ENCODE data around the gene PLAC1.

Gene PLAC1

GRCh38 chrX:134572816-134573682 lies 85.2 kb downstream of the PLAC1 start:
- H3K9ac ChIP-seq (ENCODE audit: insufficient read length) = no peak overlapping the region
- H3K36me3 ChIP-seq (ENCODE audit: insufficient read depth, low read length) = no peaks in the 10 kb centered on the region
- TF ChIP-seq POLR2AphosphoS5 (IDR thresholded peaks at IDR 0.05; ENCODE audit: borderline replicate concordance, low read depth, low read length) (no peak), EZH2 (IDR thresholded peaks at IDR 0.05) (no peak), FOXP2 (optimal IDR thresholded peaks at IDR 0.05; ENCODE audit: control extremely low read depth, extremely low read length, insufficient read depth) (no peak)
- no peak overlapping the region; the same call in 1 of the 2 replicates for H3K4me3 ChIP-seq
- no peak for DNase-seq (ENCODE audit: low read depth, low spot score)
- H3K27ac ChIP-seq = peak overlapping the region; percentile 46; the same call in 1 of the 2 replicates
- no peaks in the 10 kb centered on the region for H3K9me3 ChIP-seq (ENCODE audit: low read depth, low read length)

- no peak for DNase-seq (ENCODE audit: low read depth, low spot score)
- Histone ChIP-seq H3K9ac (ENCODE audit: insufficient read length) (peak overlapping the region; percentile 30), H3K9me3 (ENCODE audit: low read depth, low read length) (no peaks in the 10 kb centered on the region), H3K27ac (peak overlapping the region; percentile 61), H3K36me3 (ENCODE audit: insufficient read depth, low read length) (no peaks in the 10 kb centered on the region), H3K4me3 (peak overlapping the region; percentile 20)
- TF ChIP-seq FOXP2 (optimal IDR thresholded peaks at IDR 0.05; ENCODE audit: control extremely low read depth, extremely low read length, insufficient read depth) (peak; percentile 17), POLR2AphosphoS5 (IDR thresholded peaks at IDR 0.05; ENCODE audit: borderline replicate concordance, low read depth, low read length) (no peak)
Measured at GRCh38 chrX:134571796-134572195, 86.5 kb downstream of the PLAC1 start.

GRCh38 chrX:134570899-134571298 lies 87.4 kb downstream of the PLAC1 start:
- H3K36me3 ChIP-seq (ENCODE audit: insufficient read depth, low read length) = no peaks in the 10 kb centered on the region
- peak overlapping the region; percentile 15; the same call in 1 of the 2 replicates for H3K4me3 ChIP-seq
- H3K27ac ChIP-seq = peak overlapping the region; percentile 61; the same call in 1 of the 2 replicates
- no peak overlapping the region for H3K9ac ChIP-seq (ENCODE audit: insufficient read length)
- no peak for TF ChIP-seq FOXP2 (optimal IDR thresholded peaks at IDR 0.05; ENCODE audit: control extremely low read depth, extremely low read length, insufficient read depth)
- no peak for TF ChIP-seq POLR2AphosphoS5 (IDR thresholded peaks at IDR 0.05; ENCODE audit: borderline replicate concordance, low read depth, low read length)
- TF ChIP-seq EZH2 (IDR thresholded peaks at IDR 0.05) = no peak
- no peaks in the 10 kb centered on the region for H3K9me3 ChIP-seq (ENCODE audit: low read depth, low read length)
- no peak for DNase-seq (ENCODE audit: low read depth, low spot score)

- H3K4me3 ChIP-seq = no peak overlapping the region
- TF ChIP-seq FOXP2 (optimal IDR thresholded peaks at IDR 0.05; ENCODE audit: control extremely low read depth, extremely low read length, insufficient read depth) (no peak), POLR2AphosphoS5 (IDR thresholded peaks at IDR 0.05; ENCODE audit: borderline replicate concordance, low read depth, low read length) (no peak), EZH2 (IDR thresholded peaks at IDR 0.05) (no peak)
- H3K36me3 ChIP-seq (ENCODE audit: insufficient read depth, low read length) = no peaks in the 10 kb centered on the region
- no peaks in the 10 kb centered on the region for H3K9me3 ChIP-seq (ENCODE audit: low read depth, low read length)
- DNase-seq (ENCODE audit: low read depth, low spot score) = no peak
- no peak overlapping the region for H3K27ac ChIP-seq
- H3K9ac ChIP-seq (ENCODE audit: insufficient read length) = no peak overlapping the region
Measured at GRCh38 chrX:134570509-134570846, 87.8 kb downstream of the PLAC1 start.

- H3K27ac ChIP-seq = no peak overlapping the region
- TF ChIP-seq POLR2AphosphoS5 (IDR thresholded peaks at IDR 0.05; ENCODE audit: borderline replicate concordance, low read depth, low read length) = no peak
- no peak for TF ChIP-seq FOXP2 (optimal IDR thresholded peaks at IDR 0.05; ENCODE audit: control extremely low read depth, extremely low read length, insufficient read depth)
- TF ChIP-seq EZH2 (IDR thresholded peaks at IDR 0.05) = no peak
- H3K4me3 ChIP-seq = no peak overlapping the region
- H3K9ac ChIP-seq (ENCODE audit: insufficient read length) = no peak overlapping the region
- no peaks in the 10 kb centered on the region for H3K36me3 ChIP-seq (ENCODE audit: insufficient read depth, low read length)
- no peak for DNase-seq (ENCODE audit: low read depth, low spot score)
- no peaks in the 10 kb centered on the region for H3K9me3 ChIP-seq (ENCODE audit: low read depth, low read length)
Measured at GRCh38 chrX:134569306-134569705, 89.0 kb downstream of the PLAC1 start.

- TF ChIP-seq FOXP2 (optimal IDR thresholded peaks at IDR 0.05; ENCODE audit: control extremely low read depth, extremely low read length, insufficient read depth) (no peak), EZH2 (IDR thresholded peaks at IDR 0.05) (no peak), POLR2AphosphoS5 (IDR thresholded peaks at IDR 0.05; ENCODE audit: borderline replicate concordance, low read depth, low read length) (no peak)
- no peak overlapping the region for H3K4me3 ChIP-seq
- H3K9me3 ChIP-seq (ENCODE audit: low read depth, low read length) = no peaks in the 10 kb centered on the region
- no peak for DNase-seq (ENCODE audit: low read depth, low spot score)
- no peak overlapping the region for H3K27ac ChIP-seq
- no peaks in the 10 kb centered on the region for H3K36me3 ChIP-seq (ENCODE audit: insufficient read depth, low read length)
- no peak overlapping the region for H3K9ac ChIP-seq (ENCODE audit: insufficient read length)
Measured at GRCh38 chrX:134568285-134569016, 89.8 kb downstream of the PLAC1 start.

- Histone ChIP-seq H3K27ac (no peak overlapping the region), H3K4me3 (no peak overlapping the region), H3K9me3 (ENCODE audit: low read depth, low read length) (no peaks in the 10 kb centered on the region), H3K36me3 (ENCODE audit: insufficient read depth, low read length) (no peaks in the 10 kb centered on the region), H3K9ac (ENCODE audit: insufficient read length) (no peak overlapping the region)
- no peak for DNase-seq (ENCODE audit: low read depth, low spot score)
- no peak for TF ChIP-seq EZH2 (IDR thresholded peaks at IDR 0.05)
- TF ChIP-seq FOXP2 (optimal IDR thresholded peaks at IDR 0.05; ENCODE audit: control extremely low read depth, extremely low read length, insufficient read depth) = no peak
- no peak for TF ChIP-seq POLR2AphosphoS5 (IDR thresholded peaks at IDR 0.05; ENCODE audit: borderline replicate concordance, low read depth, low read length)
Measured at GRCh38 chrX:134566506-134566905, 91.8 kb downstream of the PLAC1 start.

GRCh38 chrX:134562002-134562401 lies 96.3 kb downstream of the PLAC1 start:
- H3K9me3 ChIP-seq (ENCODE audit: low read depth, low read length) = no peaks in the 10 kb centered on the region
- no peak for TF ChIP-seq FOXP2 (optimal IDR thresholded peaks at IDR 0.05; ENCODE audit: control extremely low read depth, extremely low read length, insufficient read depth)
- TF ChIP-seq POLR2AphosphoS5 (IDR thresholded peaks at IDR 0.05; ENCODE audit: borderline replicate concordance, low read depth, low read length) = no peak
- TF ChIP-seq EZH2 (IDR thresholded peaks at IDR 0.05) = no peak
- no peak overlapping the region for H3K4me3 ChIP-seq
- H3K9ac ChIP-seq (ENCODE audit: insufficient read length) = no peak overlapping the region
- DNase-seq (ENCODE audit: low read depth, low spot score) = no peak
- H3K36me3 ChIP-seq (ENCODE audit: insufficient read depth, low read length) = no peaks in the 10 kb centered on the region
- no peak overlapping the region for H3K27ac ChIP-seq

All from SK-N-MC (cell line).